ENCODE measurements around the gene TAAR1. TPM values are rescaled to one million over a fixed set of nuclear protein-coding genes. Genes with fewer than 3 reads are reported as not detected.

Gene TAAR1
- total and polyA plus RNA-seq, 2 donors (not counting 1 experiment from before 2014, with no cell fraction given): not detected

GRCh38 chr6:132623106-132623845, 35.7 kb downstream of the TAAR1 start:
- intact Hi-C loops (cut with micrococcal nuclease): no loop called here
- CTCF ChIA-PET: no interaction called here

More at GRCh38 chr6:132623106-132623845, 35.7 kb downstream of the TAAR1 start:
- no peaks in the 10 kb centered on the region for H4K20me1 ChIP-seq (ENCODE audit: control insufficient read depth, insufficient read depth, low read length, poor library complexity, severe bottlenecking)
- TF ChIP-seq CTCF (IDR thresholded peaks at IDR 0.05): no peak
- TF ChIP-seq EZH2 (IDR thresholded peaks at IDR 0.05; ENCODE audit: borderline replicate concordance, insufficient read depth, low read depth, low read length, poor library complexity, severe bottlenecking): no peak
- H3K9me3 ChIP-seq (ENCODE audit: control extremely low read depth in 1 of 3, control insufficient read depth in 2 of 3, insufficient read depth in 1 of 3, low read length in 2 of 3): no peaks in the 10 kb centered on the region
- H2AFZ ChIP-seq (ENCODE audit: insufficient read depth, low read depth, low read length, poor library complexity, severe bottlenecking): no peak overlapping the region
- H3K4me3 Mint-ChIP-seq: no peak overlapping the region
- no peaks in the 10 kb centered on the region for H3K4me1 Mint-ChIP-seq
- ATAC-seq (ENCODE audit: low read depth) (no peak), DNase-seq (no peak)
- H3K9me3 Mint-ChIP-seq (ENCODE audit: insufficient read depth): no peaks in the 10 kb centered on the region
- 69% methylated on average over 3 of the region's 6 CpGs for WGBS (ENCODE audit: insufficient coverage)
- no peaks in the 10 kb centered on the region for H3K79me2 ChIP-seq (ENCODE audit: control insufficient read depth, insufficient read depth, low read length)
- no peak overlapping the region for H3K4me3 ChIP-seq (ENCODE audit: control extremely low read depth in 1 of 5, extremely low read depth in 1 of 5, insufficient read depth in 1 of 5, low read depth in 2 of 5, low read length in 4 of 5)
- POLR2A ChIA-PET: no interaction called here
- no peaks in the 10 kb centered on the region for H3K4me1 ChIP-seq (ENCODE audit: control insufficient read depth in 2 of 2, insufficient read depth in 2 of 2, low read length in 2 of 2)
- H3K27me3 ChIP-seq (replicated peaks in 1 of 4; ENCODE audit: control extremely low read depth in 1 of 4, control insufficient read depth in 3 of 4, insufficient read depth in 4 of 4, low read length in 3 of 4): peaks cover 0 to 3% (median 0%) of the 10 kb centered on the region in 4 experiments
- no peak overlapping the region for H3K4me2 ChIP-seq (replicated peaks; ENCODE audit: low read depth, low read length, poor library complexity, severe bottlenecking)
- peaks cover 28% of the 10 kb centered on the region for H3K27me3 Mint-ChIP-seq
- no peak overlapping the region for H3K27ac ChIP-seq (ENCODE audit: low read length in 2 of 2)
- no peaks in the 10 kb centered on the region for H3K36me3 ChIP-seq (replicated peaks in 1 of 2; ENCODE audit: control extremely low read depth in 1 of 2, control insufficient read depth in 1 of 2, extremely low read depth in 1 of 2, insufficient read depth in 2 of 2, low read length in 1 of 2)
- no peak overlapping the region for H3K27ac Mint-ChIP-seq
- H3K9ac ChIP-seq (ENCODE audit: low read length): no peak overlapping the region

Measured in B cell (primary cell).